ENCODE measurements around the gene FADD.
"Not testable (repeated sequence)": the region's sequence is repeated elsewhere in the genome, so short reads cannot be mapped to it uniquely, and the experiment has no call there.

The FADD gene

DNA sequence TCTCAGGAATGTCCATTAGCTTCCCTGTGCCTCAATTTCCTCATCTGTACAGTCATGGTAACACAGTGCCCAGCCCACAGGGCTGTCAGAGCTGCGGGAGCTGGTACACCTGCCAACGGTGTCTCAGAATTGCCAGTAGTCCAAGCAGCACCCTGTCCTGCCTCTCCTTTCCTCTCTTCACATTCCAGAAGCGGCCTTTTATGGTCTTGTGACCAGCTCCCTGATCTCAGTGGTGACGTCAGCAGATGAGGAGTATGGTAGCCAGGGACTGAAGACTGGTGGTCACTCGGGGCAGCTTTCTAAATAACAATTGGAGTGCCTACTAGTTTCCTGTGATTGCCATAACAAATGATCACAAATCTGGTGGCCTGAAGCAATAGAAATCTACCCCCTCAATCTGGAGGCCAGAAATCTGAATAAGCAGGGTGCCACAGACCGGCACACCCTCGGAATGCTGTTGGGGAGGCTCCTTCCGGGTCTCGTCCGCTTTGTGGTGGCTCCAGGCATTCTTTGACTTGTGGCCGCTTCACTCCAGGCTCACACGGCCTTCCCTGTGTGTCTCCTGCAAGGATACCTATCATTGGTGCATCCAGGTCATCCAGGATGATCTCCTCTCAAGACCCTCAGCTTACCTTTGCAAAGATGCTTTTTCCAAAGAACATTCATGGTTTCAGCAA lies 2.1 kb downstream of the FADD start:
- no peak for DNase-seq

DNA sequence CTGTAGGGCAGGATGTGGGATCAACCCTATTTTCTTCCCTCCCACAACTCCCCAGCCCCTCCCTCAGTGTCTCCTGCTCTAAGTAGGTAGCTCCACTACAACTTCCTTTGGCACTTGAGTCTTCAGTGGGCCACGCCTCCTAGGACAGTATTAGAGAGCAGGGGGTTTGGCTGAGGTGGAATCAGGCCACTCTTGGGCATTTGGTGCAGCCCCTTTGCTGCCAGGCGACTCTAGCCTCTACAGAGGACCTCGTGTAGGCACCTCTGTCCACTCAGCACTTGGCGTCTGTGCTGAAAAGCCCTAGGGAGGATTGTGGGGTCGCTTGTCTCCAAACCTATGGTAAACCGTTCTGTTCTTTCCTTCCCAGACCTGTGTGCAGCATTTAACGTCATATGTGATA lies 2.7 kb downstream of the FADD start:
- DNase-seq, result peak in 1 of 5 donors; percentile 23

DNA sequence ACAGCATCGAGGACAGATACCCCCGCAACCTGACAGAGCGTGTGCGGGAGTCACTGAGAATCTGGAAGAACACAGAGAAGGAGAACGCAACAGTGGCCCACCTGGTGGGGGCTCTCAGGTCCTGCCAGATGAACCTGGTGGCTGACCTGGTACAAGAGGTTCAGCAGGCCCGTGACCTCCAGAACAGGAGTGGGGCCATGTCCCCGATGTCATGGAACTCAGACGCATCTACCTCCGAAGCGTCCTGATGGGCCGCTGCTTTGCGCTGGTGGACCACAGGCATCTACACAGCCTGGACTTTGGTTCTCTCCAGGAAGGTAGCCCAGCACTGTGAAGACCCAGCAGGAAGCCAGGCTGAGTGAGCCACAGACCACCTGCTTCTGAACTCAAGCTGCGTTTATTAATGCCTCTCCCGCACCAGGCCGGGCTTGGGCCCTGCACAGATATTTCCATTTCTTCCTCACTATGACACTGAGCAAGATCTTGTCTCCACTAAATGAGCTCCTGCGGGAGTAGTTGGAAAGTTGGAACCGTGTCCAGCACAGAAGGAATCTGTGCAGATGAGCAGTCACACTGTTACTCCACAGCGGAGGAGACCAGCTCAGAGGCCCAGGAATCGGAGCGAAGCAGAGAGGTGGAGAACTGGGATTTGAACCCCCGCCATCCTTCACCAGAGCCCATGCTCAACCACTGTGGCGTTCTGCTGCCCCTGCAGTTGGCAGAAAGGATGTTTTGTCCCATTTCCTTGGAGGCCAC lies 3.3 kb downstream of the FADD start:
- DNase-seq, result no peak

DNA sequence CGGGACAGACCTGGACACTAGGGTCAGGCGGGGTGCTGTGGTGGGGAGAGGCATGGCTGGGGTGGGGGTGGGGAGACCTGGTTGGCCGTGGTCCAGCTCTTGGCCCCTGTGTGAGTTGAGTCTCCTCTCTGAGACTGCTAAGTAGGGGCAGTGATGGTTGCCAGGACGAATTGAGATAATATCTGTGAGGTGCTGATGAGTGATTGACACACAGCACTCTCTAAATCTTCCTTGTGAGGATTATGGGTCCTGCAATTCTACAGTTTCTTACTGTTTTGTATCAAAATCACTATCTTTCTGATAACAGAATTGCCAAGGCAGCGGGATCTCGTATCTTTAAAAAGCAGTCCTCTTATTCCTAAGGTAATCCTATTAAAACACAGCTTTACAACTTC lies 3.9 kb downstream of the FADD start:
- DNase-seq, result no peak

GRCh38 chr11:70207531-70208131 lies 4.5 kb downstream of the FADD start:
- DNase-seq, result no peak

GRCh38 chr11:70209391-70209912 lies 6.4 kb downstream of the FADD start:
- no peak for DNase-seq

DNA sequence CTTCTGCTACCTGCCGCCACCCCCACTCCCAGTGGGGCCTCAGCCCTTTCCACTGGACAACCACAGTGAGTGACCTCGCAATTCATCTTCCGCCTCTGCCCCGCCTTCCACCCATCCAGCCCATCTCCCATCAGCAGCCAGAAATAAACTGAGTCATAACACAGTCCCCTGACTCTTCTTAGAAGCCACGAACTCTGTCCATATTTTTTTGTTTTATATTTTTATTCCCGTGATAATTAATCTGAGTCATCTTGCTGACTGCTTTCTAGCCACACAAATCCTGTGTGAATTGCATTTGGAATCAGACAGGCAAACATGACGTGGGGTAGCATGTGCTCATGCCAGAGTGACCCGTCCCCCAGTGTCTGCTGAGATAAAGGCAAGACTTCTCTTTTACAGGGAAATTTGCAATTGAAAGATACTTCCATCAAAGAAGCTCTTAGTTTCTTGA lies 7.0 kb downstream of the FADD start:
- DNase-seq, result no peak

DNA sequence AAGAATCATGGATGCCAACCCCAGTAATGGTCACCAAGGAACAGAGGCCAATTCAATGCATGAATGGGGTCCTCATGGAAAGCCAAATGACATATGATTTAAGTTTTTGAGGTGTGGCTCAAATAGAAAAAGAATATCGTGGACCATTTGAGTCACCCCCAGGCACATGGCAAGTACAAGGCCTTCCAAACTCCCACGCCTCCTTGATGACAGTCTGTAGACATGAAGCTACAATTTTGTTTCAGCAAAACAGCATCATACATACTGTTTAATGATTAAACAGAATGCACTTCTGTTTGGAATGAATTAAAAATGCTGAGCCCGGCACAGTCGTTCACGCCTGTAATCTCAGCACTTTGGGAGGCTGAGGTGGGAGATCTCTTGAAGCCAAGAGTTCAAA lies 7.4 kb downstream of the FADD start:
- no peak for DNase-seq

GRCh38 chr11:70212227-70212811 lies 9.2 kb downstream of the FADD start:
- DNase-seq, result no peak

DNA sequence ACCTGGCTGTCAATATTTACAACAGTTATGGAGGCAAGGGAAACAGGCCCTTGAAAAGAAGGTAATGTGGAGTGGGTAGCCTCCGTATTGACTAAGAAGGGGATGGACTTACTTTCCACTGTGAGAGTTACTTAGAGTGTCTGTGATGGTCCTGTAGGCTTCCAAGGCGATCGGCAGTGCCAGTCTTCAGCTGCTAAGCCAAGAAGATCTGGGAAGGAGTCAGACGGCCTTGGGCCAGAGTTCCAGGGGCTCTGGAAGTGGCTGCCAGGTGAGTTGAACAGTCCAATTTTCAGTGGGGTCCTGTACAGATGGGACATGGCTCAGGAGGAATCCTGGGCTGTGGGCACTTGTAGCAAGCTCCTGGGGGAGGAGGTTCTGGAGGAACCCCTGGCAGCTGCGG lies 14.3 kb downstream of the FADD start:
- not testable (repeated sequence) for DNase-seq

DNA sequence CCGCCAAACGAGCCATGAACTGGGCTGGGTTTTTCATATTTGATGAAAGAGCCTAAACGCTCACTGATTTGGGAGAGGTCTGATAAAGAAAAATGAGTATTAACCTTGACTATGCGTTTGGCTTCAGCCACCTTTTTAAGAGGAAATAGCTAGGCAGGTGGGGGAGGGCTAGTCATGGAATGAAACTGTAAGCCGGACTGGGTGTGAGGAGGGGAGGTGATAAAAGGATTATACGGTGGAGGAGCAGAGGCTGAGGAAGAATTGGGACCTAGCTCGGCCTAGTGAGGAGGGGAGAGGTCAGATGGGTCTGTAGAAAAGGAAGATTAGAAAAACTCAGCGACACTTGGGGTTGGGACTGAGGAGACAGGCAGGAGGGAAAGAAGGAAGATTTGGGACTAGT lies 15.0 kb downstream of the FADD start:
- DNase-seq, result not testable (repeated sequence)

GRCh38 chr11:70220136-70220535 lies 17.0 kb downstream of the FADD start:
- DNase-seq, result no peak

DNA sequence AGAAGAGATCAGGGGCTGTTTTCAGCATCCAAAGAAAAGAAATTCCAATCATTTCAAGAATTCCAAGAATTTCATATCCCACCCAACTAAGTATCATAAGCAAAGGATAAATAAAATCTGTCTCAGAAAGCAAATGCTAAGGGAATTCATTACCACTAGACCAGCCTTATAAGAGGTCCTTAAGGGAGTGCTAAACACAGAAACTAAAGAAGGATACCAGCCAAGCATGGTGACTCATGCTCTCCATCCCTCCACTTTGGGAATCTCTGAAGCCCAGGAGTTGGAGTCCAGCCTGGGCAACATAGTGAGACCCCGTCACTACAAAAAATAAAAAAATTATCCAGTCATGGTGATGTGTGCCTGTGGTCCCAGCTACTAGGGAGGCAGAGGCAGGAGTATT lies 17.8 kb downstream of the FADD start:
- DNase-seq, result no peak

GRCh38 chr11:70225681-70226177 lies 22.6 kb downstream of the FADD start:
- no peak for DNase-seq

GRCh38 chr11:70226183-70226582 lies 23.1 kb downstream of the FADD start:
- DNase-seq, result no peak

- no peak for DNase-seq
Observed at GRCh38 chr11:70226967-70227366, 23.9 kb downstream of the FADD start.

DNA sequence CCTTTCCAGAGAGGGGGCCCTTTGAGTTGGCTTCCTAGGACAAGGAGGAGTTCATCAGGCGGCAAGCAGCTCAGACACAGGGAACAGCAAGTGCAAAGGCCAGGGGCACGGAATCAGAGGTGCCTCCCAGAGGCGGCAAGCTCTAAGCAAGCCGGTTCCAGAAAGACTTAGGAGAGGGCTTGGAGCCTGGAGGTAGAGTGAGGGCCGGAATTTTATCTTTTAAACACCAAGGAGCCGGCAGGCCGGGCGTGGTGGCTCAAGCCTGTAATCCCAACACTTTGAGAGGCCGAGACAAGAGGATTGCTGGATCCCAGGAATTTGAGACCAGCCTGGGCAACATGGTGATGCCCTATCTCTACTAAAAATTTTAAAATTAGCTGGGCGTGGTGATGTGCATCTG lies 26.6 kb downstream of the FADD start:
- DNase-seq, result no peak

GRCh38 chr11:70230151-70230839 lies 27.2 kb downstream of the FADD start:
- DNase-seq, result no peak

DNA sequence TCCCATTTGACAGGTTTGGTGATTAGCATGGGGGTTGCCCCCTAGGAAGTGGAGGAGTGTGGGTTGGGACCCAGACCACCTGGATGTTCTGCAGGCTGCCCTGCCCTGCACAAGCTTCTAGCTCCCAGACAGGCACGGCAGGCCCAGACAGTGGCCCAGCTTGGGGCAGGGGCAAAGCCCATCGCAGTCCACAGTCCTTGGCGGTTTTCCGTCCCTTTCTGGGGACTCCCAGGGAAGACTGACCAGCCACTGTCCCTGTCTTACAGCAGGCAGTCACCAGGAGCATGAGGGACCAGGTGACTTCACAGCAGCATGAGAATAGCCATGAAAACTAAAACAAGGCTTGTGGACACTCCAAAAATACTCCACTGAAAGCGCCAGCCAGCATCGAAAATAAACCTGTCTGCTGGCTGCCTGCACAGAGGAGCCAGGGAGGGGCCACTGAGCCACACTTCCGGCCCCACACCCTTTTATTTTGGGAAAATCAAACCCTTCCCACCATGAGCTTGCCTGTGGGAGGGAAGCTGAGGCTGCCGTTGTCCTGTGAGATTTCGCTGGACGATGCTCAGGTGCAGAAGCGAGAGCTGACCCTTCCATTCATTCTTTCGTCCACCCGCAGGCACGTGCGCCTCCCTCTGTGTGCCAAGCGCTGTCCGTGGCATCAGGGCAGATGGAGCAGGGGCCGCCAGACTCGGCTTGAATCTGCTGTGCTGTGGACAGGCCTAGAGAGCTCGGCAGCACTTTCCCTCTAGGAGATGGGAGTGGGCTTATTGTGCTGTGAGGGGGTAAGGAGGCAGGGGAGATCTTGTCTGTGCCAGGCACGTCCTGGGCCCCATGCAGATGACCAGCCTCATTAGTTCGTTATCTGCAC lies 28.0 kb downstream of the FADD start:
- no peak for DNase-seq

GRCh38 chr11:70233034-70233433 lies 29.9 kb downstream of the FADD start:
- no peak for DNase-seq

DNA sequence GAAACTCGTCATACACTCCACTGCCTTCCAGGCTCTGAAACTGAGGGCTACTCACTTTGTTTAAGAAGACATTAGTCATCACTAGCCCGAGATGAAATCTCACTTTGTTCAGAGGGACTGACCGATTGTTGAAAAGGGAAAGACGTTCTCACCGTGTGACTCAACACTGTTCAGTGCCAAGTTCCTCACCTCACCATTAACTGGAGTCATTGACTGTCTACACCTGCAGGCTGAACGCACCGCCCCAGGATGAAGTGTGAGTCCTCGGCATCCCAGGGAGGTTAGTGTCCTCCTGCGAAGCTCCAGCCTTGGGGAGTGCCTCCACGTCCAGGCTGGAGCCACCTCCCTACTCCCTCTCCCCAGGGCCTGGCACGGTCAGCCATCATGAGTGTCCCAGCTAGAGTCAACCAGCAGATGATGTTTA lies 30.4 kb downstream of the FADD start:
- DNase-seq, result no peak

DNA sequence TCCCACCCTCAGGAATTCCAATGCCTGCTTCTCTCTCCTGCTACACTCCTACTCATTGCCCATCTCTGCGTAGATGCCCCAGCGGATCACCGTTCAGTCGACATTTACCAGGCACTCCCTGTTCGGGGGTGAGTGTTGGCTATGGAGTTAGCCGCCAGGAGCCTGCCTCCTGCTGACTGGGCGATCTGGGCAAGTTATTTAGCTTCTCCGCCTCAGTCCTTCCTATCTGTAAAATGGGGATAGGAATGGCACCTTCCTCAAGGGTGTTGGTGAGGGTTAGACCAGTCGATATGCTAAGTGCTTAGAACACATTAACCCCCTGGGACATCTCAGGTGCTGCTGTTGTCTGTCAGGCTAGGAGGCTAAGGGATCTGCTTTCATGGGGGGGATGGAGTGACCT lies 30.9 kb downstream of the FADD start:
- DNase-seq, result no peak

Measured in T-helper 1 cell (primary cell).